Measurements from ENCODE around the gene GLB1L3. TPM values are rescaled to one million over a fixed set of nuclear protein-coding genes. Genes with fewer than 3 reads are reported as not detected.

The GLB1L3 gene
- polyA plus RNA-seq, 1 experiment: not detected

GRCh38 chr11:134293119-134294113 lies 17.2 kb downstream of the GLB1L3 start:
- Histone ChIP-seq H3K27me3 (ENCODE audit: control insufficient read depth, insufficient read depth, low read length) (no peaks in the 10 kb centered on the region), H3K4me3 (ENCODE audit: low read depth, low read length) (no peak overlapping the region), H3K36me3 (ENCODE audit: control insufficient read depth, insufficient read depth, low read length) (no peaks in the 10 kb centered on the region)
- CTCF ChIA-PET: interaction anchor here (0.6 kb wide), 1 partner anchor 417 kb away, joined by 3 read pairs; no protein-coding TSS in a partner anchor
- no peak for TF ChIP-seq CTCF (IDR thresholded peaks at IDR 0.05; ENCODE audit: insufficient read depth, low read depth, low read length)
- POLR2A ChIA-PET: no interaction called here
- DNase-seq (ENCODE audit: low read depth): no peak

- no peaks in the 10 kb centered on the region for H3K36me3 ChIP-seq (ENCODE audit: control insufficient read depth, insufficient read depth, low read length)
- no peak for TF ChIP-seq CTCF (IDR thresholded peaks at IDR 0.05; ENCODE audit: insufficient read depth, low read depth, low read length)
- ChIA-PET POLR2A (no interaction called here), CTCF (no interaction called here)
- no peak for DNase-seq (ENCODE audit: low read depth)
- no peaks in the 10 kb centered on the region for H3K27me3 ChIP-seq (ENCODE audit: control insufficient read depth, insufficient read depth, low read length)
- no peak overlapping the region for H3K4me3 ChIP-seq (ENCODE audit: low read depth, low read length)
These were observed 18.5 kb downstream of the GLB1L3 start for GRCh38 chr11:134294664-134295063.

- CTCF ChIA-PET: no interaction called here
- no peak for TF ChIP-seq CTCF (IDR thresholded peaks at IDR 0.05; ENCODE audit: insufficient read depth, low read depth, low read length)
- POLR2A ChIA-PET: no interaction called here
- Histone ChIP-seq H3K27me3 (ENCODE audit: control insufficient read depth, insufficient read depth, low read length) (no peaks in the 10 kb centered on the region), H3K4me3 (ENCODE audit: low read depth, low read length) (no peak overlapping the region), H3K36me3 (ENCODE audit: control insufficient read depth, insufficient read depth, low read length) (no peaks in the 10 kb centered on the region)
- DNase-seq (ENCODE audit: low read depth): no peak
These were observed 36.0 kb downstream of the GLB1L3 start for GRCh38 chr11:134312223-134312622.

GRCh38 chr11:134312807-134313206 lies 36.6 kb downstream of the GLB1L3 start:
- POLR2A ChIA-PET: no interaction called here
- no peak for DNase-seq (ENCODE audit: low read depth)
- TF ChIP-seq CTCF (IDR thresholded peaks at IDR 0.05; ENCODE audit: insufficient read depth, low read depth, low read length): no peak
- CTCF ChIA-PET: no interaction called here
- no peak overlapping the region for H3K4me3 ChIP-seq (ENCODE audit: low read depth, low read length)
- H3K36me3 ChIP-seq (ENCODE audit: control insufficient read depth, insufficient read depth, low read length): no peaks in the 10 kb centered on the region
- no peaks in the 10 kb centered on the region for H3K27me3 ChIP-seq (ENCODE audit: control insufficient read depth, insufficient read depth, low read length)

GRCh38 chr11:134313379-134313778 lies 37.2 kb downstream of the GLB1L3 start:
- TF ChIP-seq CTCF (IDR thresholded peaks at IDR 0.05; ENCODE audit: insufficient read depth, low read depth, low read length): no peak
- DNase-seq (ENCODE audit: low read depth): no peak
- Histone ChIP-seq H3K27me3 (ENCODE audit: control insufficient read depth, insufficient read depth, low read length) (no peaks in the 10 kb centered on the region), H3K36me3 (ENCODE audit: control insufficient read depth, insufficient read depth, low read length) (no peaks in the 10 kb centered on the region), H3K4me3 (ENCODE audit: low read depth, low read length) (no peak overlapping the region)
- ChIA-PET POLR2A (no interaction called here), CTCF (no interaction called here)
